HG03280 (cell line): ENCODE data around the gene ERN2.
"Not testable (repeated sequence)": the region's sequence is repeated elsewhere in the genome, so short reads cannot be mapped to it uniquely, and the experiment has no call there.

Experiments used
- ATAC-seq: cut with Tn5 transposase; IDR thresholded peaks from one replicate; pipeline ENCODE4 v1.9.1; 2021; ENCODE audit warnings: mild to moderate bottlenecking, moderate library complexity; ENCODE audit not compliant: unreplicated experiment

Gene ERN2

DNA sequence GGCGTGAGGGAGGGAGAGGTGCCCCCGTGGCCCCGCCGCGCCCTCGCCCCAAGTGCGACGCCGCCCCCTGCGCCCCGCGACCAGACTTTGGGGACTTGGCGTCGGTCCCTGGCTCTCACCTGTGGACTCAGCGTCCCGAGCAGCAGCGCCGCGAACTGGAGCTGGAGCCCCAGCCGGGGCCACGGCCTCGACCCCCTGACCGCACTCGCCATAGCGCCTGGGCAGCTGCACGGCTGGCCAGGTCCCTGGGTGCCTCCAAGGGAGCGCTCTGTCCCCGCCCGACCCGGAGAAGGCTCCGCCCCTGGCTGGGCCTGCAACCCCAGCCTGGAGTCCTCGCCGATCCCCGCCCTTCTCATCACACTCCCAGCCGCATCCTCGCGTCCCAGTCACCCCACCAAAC lies at the start of gene ERN2:
TSS of gene ERN2 (minus strand) at position 247 of the 400 bp plus-strand sequence. CDS start at position 212, 35 bp downstream.
- no peak for ATAC-seq

DNA sequence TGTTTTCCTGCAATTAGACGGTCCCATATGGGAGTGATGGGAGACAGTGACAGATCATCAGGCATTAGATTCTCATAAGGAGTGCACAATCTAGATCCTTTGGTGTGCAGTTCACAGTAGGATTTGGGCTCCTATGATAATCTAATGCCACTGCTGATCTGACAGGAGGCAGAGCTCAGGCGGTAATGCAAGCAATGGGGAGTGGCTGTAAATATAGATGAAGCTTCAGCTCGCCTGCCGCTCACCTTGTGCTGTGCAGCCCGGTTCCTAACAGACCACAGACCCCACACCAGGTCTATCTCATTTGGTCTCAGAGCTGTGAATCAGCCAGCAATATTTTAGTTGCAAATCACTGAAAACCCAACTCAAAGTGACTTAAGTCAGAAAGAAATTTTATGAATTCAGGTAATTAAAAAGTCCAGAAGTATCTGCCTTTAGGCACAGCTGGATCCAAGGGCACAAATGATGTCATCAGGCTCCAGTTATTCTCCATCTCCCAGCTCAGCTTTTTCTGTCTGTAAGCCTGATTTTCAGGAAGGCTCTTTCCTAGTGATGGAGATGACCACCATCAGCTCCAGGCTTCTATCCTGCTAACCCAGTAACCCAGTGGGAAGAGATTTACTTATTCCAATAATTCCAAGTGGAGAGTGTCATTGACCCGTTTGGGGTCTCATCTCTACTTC lies 45.1 kb upstream of the ERN2 start:
- no peak for ATAC-seq

DNA sequence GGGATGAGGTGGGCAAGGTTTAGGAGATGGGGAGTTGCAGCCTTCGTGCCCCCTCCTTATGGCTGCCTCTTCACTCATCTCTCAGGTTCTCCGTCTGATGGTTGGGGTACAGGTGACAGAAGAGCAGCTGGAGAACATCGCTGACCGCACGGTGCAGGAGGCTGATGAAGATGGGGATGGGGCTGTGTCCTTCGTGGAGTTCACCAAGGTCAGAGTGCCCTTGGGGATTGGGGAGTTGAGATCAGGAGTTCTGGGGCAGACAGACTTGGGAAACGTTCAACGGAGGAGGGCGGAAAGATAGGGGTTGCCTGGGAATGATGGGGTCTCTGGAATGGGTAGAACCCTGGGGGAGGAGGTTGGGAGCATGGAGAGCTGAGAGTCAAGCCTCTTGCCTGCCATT lies 44.1 kb upstream of the ERN2 start:
- no peak for ATAC-seq

DNA sequence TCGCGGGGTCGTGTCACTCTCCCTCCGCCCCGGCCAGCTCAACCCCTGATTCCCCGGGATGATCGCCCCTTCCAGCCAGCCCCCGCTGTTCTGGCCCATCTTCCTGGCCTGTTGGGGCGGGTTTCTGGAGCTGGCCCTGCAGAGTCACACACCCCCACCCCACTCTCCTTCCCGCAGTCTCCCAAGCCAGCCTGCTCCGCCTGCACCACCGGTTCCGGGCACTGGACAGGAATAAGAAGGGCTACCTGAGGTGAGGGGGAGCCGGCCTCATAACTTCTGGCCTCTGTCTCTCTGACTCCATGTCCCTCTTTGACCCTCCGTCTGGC lies 42.4 kb upstream of the ERN2 start:
- ATAC-seq: no peak

DNA sequence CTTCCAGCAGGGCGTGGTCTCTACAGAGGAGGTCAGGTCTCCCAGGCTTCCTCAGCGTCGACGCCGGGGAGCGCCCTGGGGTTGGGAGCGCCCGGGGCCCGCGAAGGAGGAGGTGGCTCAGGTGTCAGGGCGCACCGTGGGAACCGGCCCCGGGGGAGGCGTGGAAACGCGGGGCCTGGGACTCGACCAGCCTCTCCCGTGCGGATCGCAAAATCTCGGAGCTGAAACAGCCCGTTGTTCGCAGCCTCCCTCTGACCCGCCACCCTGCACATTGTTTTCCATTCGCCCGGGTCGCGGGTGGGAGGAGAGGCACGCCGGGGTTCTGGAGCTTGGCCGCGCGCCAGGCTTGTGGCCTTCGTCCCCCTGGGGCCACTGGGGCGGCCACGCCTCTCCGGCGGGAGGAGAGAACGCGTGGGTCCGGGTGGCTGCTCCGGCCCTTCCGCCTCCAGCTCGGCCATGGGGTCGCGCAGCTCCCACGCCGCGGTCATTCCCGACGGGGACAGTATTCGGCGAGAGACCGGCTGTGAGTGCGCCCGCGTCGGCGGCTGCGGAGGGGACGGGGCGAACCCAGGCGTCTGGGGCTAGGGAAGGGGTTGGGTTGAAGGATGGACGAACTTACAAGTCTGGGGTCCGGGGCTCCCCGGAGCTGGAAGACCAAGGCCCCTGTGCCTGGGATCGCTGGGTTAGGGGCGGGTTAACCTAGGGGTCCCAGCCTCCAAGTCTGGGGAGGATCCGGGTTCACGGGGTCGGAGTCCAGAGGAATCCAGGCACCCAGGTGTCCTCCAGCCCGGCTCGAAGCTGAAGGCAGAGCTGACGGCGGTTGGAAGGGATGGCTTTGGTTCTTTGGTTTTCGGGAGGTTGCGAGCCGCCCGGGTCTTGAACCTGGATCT lies 41.8 kb upstream of the ERN2 start, which contains the start of gene CHP2:
TSS of gene CHP2 (plus strand) at position 433 of the 890 bp plus-strand sequence. CDS start at position 457, 24 bp downstream.
- no peak for ATAC-seq

DNA sequence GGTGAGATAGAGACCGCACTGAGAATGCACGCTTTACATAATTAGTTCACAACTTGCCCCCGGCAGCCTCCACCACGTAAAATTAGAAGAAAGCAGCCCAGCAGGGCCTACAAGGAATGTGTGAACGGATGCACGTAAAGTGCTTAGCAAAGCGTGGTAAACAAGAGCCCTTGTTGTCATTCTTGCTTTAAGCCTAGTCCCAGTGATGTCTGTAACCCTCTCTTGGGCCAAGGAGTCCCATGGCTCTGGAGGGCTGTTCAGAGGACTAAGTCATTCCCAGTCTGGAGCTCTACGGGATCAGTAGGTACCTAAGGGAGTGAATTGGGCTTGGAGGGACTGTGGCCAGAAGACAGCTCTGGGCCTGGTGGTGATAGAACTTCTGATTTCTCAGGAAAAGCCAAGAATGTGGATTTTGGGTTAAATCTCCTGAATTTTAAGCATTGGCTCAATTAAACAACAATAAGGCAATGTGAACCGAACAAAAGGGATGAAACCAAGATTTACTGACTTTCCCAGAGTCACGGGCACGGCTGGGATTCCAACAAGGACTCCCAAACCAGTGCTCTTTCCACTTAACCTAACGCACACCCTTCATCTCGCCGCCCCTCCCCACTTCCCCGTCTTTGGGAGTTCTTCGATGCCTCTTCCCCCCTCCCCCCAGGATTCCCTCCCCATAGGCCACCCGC lies 41.0 kb upstream of the ERN2 start:
- ATAC-seq: no peak

DNA sequence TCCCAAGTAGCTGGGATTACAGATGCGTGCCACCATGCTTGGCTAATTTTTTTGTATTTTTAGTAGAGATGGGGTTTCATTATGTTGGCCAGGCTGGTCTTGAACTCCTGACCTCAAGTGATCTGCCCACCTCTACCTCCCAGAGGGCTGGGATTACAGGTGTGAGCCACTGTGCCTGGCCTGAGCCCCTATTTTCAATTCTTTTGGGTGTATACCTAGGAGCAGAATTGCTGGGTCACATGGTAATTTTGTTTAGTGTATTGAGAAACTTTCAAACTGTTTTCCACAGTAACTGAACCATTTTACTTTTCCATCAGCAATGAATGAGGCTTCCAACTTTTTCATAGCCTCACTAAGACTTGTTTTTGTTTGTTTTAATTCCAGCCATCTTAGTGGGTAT lies 38.0 kb upstream of the ERN2 start:
- ATAC-seq: not testable (repeated sequence)

DNA sequence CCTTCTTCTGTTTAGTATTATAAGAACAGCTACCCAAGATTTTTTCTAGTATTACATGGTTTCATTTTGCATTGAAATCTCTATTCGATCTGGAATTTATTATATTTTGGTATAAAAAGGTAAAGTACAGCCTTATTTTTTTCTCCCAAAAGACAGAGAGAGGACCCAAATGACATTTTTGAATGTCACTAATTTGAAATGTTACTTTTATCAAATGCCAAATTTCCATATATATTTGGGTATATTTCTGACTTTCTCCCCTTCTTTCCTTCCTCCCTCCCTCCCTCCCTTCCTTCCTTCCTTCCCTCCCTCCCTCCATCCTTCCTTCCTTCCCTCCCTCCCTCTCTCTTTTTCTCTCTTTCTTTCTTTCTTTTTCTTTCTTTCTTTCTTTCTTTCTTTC lies 35.6 kb upstream of the ERN2 start:
- no peak for ATAC-seq

DNA sequence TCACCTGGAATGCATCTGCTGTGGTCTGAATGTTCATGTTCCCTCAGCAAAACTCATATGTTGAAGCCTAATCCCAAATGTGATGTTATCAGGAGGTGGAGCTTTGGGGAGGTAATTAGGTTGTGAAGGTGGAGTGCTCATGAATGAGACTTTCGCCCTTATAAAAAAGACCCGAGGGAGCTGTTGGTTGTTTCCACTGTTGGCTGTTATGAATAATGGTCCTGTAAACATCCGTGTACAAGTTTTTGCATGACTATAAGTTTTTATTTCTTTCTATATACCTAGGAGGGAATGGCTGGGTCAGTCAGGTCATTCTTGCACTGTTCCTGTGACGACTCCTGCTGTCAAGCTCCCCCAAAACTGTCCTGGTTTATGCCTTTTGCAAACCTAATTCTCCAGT lies 32.2 kb upstream of the ERN2 start:
- ATAC-seq: no peak

DNA sequence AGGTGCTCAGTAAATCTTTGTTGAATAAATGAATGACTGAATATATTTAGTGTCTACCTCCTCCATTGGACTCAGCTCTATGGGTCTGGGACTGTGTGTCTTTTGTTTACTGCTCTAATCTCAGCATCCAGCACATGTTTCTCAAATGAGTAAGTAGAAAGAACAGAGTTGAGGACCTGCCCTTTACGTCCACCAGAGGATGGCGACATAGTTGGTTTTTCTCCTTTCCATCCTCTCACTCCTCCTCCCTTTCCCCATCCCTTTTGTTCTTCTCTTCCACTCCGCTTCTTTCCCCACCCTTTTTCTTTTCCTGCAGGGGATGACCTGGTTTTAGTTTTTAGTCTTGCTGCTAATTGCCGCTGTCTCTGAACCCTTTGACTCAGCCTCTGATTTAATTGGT lies 29.7 kb upstream of the ERN2 start:
- ATAC-seq: no peak

DNA sequence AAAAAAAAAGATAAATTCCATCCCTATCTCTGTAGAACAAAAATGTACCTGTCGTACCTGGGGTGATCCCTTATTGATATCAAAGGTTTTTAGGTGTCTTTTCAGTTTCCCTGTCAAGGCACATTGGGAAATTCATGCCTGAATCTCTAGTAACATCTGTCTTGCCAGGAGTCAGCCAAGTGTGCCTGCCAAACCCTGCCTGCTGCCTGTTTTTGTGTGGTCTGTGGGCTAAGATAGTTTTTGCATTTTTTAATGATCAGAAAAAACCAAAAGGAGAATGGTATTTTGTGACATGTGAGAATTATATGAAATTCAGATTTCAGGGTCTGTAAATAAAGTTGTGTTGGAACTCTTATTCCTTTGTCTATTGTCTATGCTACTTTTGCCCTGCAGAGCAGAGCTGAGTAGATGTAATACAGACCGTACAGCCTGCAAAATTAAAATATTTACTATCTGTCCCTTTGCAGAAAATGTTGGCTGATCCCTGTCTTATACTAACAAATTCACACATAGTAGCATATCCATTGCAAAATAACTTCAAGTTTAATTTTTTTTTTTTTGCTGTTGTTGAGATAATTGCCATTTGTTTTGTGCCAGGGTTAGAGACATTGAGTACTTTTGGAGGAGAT lies 28.8 kb upstream of the ERN2 start:
- no peak for ATAC-seq

DNA sequence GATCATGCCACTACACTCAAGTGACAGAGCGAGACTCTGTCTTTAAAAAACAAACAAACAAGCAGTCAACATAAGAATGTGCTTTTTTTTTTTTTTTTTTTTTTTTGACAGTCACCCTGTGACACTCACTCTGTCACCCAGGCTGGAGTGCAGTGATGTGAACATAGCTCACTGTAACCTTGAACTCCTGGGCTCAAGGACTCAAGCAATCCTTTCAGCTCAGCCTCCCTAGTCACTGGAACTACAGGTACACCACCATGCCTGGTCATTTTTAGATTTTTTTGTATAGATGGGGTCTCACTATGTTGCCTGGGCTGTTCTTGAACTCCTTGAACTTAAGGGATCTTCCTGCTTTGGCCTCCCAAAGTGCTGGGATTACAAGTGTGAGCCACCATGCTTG lies 26.5 kb upstream of the ERN2 start:
- no peak for ATAC-seq

DNA sequence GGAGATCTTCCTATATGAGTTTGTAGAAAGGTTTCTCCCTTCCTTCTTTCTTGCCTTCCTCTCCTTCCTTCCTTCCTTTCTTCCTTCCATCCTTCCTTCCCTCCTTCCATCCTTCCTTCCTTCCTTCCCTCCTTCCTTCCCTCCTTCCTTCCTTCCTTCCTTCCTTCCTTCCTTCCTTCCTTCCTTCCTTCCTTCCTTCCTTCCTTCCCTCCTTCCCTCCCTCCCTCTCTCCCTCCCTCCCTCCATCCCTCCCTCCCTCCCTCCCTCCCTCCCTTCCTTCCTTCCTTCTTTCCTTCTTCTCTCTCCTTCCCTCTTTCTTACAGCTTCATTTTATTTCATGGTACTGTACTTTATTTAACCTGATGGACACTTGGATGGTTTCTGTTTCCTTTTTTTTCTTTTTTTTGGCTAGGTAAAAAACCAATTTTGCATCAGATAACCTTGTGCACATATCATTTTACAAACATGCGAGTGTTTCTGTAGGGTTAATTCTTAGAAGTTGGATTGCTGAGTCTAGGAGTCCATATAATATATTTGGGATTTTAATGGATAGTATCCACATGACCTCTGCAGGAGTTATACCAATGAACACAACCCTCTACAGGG lies 24.5 kb upstream of the ERN2 start:
- ATAC-seq: not testable (repeated sequence)

DNA sequence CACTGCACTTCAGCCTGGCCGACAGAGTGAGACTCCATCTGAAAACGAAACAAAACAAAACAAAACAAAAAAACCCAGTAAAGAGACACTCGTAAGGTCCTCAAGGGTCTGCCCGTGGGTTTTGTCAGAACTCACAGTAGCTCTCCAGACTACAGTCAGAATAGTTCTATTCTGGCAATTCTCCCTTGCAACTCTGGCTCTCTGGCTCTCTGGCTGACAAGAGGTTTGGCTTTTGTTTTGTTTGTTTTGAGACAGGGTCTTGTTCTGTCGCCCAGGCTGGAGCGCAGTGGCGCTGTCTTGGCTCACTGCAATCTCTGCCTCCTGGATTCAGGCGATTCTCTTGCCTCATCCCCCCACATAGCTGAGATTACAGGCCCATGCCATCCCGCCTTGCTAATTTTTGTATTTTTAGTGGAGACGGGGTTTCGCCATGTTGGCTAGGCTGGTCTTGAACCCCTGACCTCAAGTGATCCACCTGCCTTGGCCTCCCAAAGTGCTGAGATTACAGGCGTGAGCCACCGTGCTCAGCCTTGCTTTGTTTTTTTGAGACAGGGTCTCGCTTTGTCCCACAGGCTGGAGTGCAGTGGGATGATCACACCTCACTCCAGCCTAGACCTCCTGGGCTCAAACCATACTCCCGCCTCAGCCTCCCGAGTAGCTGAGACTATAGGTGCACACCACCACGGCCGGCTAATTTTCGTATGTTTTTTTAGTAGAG lies 21.3 kb upstream of the ERN2 start:
- ATAC-seq: no peak

DNA sequence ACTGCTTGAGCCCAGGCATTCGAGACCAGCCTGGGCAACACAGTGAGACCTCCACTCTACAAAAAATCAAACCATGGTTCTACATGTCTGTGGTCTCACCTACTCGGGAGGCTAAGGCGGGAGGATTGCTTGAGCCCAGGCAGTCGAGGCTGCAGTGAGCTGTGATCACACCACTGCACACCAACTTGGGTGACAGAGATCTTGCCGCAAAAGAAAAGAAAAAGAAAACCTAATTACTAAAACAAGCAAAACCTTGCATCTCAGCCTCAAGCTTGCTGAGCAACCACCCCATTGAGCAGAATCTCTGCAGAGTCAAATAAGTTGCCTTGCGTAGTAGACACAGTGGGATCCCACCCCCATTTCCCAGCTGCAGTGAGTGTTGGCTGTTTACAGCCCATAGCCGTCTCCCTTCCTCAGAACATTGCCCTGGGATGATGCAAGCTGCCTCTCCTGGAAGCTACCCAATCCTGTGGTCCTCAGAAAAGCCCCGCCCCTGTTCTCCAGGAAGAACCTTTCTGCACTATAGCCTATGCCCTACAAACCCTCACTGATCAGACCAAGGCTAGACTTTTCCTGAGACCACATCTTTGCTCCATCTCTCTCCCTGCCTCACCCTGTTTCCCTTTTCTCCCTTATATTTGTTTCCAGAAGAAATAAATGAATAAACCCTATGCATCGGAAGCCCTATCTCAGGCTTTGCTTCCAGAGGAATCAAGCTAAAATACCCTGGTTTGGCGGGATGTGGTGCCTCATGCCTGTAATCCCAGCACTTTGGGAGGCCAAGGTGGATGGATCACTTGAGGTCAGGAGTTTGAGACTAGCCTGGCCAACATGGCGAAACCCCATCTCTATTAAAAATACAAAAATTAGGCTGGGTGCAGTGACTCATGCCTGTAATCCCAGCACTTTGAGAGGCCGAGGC lies 16.7 kb upstream of the ERN2 start:
- no peak for ATAC-seq

DNA sequence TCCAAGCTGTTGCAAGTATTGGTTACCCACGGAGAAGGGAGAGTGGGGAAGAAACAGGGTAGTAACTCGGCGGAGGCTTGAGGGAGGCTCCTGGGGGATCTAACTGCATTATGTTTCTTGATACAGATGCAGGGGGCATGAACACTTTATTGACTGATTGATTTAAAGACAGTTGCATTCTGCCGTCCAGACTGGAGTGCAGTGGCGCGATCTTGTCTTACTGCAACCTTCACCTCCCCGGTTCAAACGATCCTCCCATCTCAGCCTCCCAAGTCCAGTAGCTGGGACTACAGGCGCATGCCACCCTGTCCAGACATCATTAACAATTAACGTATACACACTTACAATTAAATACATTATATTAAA lies 15.1 kb upstream of the ERN2 start:
- ATAC-seq: no peak

DNA sequence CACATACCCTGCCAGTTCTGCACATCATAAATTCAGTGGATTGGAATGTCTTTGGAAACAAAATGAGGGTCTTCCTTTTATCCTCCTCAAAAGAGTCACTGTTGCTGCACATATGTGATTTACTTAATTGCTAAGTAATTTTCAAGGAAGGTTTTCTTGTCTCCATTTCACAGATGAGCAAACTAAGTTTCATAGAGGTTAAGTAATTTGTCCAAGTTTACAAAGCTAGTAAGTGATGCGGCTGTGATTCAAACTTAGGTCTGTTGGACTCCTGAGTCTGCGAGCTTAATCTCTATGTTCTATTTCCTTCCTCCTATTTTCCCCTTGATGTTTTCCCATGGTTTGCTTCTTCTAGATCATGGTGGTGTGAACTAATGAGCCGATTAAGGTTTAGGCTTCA lies 13.7 kb upstream of the ERN2 start:
- no peak for ATAC-seq

DNA sequence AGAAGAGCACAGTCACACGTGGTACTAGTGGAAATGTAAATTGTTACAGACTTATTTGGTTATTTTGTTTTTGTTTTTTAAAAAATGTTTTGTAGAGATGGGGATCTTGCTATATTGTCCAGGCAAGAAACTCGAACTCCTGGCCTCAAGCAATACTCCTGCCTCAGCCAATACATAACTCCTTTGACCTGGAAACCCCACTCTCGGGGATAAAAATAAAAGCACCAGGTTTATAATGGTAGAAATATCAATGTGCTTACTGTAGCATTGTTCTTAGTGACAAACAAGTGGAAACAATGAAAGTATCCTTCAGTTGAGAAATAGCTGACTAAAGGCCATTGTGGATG lies 11.7 kb upstream of the ERN2 start:
- ATAC-seq: no peak

DNA sequence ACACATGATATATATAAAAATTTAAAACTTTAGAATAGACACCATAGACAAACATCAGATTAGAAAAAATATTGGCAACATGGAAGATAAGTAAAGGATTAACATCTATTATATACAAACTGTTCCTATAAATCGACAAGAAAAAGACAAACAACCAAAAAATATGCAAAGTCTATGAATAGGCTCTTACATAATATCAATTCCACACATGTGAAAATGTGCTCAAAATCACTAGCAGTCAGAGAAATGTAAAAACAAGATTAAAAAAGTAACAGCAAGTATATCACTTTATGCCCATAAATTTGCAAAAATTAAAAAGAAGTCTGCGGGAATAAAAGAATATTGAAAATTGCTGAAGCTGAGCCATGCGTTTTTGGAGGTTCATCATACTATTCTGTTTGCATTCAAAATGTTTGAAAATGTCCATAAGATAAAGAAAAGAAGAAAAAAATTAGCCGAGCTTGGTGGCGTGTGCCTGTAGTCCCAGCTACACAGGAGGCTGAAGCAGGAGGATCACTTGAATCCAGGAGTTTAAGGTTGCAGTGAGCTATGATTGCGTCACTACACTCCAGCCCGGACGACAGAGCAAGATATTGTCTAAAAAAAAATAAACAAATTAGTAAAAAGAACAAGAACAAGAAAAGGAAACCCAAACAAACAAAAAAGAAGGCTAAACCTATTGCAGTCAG lies 11.2 kb upstream of the ERN2 start:
- no peak for ATAC-seq
